Astrocyte (in vitro differentiated cells and primary cell): ENCODE measurements around the gene TEKT3. TPM values are rescaled to one million over a fixed set of nuclear protein-coding genes. Genes with fewer than 3 reads are reported as not detected.
A peak's percentile ranks its signal among the peaks of the same experiment; 100 is the strongest.

Experiments
- DNase-seq: peaks from one replicate; pipeline ENCODE4 v3.0.0-alpha.2; 2010; ENCODE audit warnings: low read depth
- FAIRE-seq: peaks from 2 replicates; lab custom pipeline; 2011; peaks lifted over from hg19 to GRCh38; lab: Jason Lieb, UNC
- H2AFZ ChIP-seq: 2 replicates; pipeline ENCODE4 v1.6.0; 2012; ENCODE audit warnings: low read depth, low read length, inconsistent platforms
- H3K27ac ChIP-seq: 2 replicates; pipeline ENCODE4 v1.5.1; 2011; ENCODE audit warnings: low read depth, low read length, inconsistent platforms
- H3K27me3 ChIP-seq: 2 replicates; pipeline ENCODE4 v1.6.0; 2011; ENCODE audit warnings: low read length, inconsistent platforms; ENCODE audit not compliant: insufficient read depth
- H3K36me3 ChIP-seq: 2 replicates; pipeline ENCODE4 v1.5.1; 2011; ENCODE audit warnings: low read length, inconsistent platforms; ENCODE audit not compliant: insufficient read depth
- H3K4me1 ChIP-seq: 2 replicates; pipeline ENCODE4 v1.5.1; 2011; ENCODE audit warnings: low read length, inconsistent platforms; ENCODE audit not compliant: insufficient read depth
- H3K4me2 ChIP-seq: 2 replicates; pipeline ENCODE4 v1.6.0; 2012; ENCODE audit warnings: low read length, inconsistent platforms
- H3K4me3 ChIP-seq: 2 replicates; pipeline ENCODE4 v1.5.1; 2011; ENCODE audit warnings: low read depth, mild to moderate bottlenecking, low read length, inconsistent platforms; ENCODE audit not compliant: insufficient read depth
- H3K79me2 ChIP-seq: 2 replicates; pipeline ENCODE4 v1.6.0; 2012; ENCODE audit warnings: mild to moderate bottlenecking, low read length, inconsistent platforms; ENCODE audit not compliant: insufficient read depth
- H3K9ac ChIP-seq: 2 replicates; pipeline ENCODE4 v1.6.0; 2012; ENCODE audit warnings: mild to moderate bottlenecking, low read length, inconsistent platforms
- H3K9me3 ChIP-seq: 2 replicates; pipeline ENCODE4 v1.5.1; 2012; ENCODE audit warnings: low read depth, mild to moderate bottlenecking, low read length, inconsistent platforms; ENCODE audit not compliant: insufficient read depth
- H4K20me1 ChIP-seq: 2 replicates; pipeline ENCODE4 v1.6.0; 2012; ENCODE audit warnings: low read length, inconsistent platforms; ENCODE audit not compliant: insufficient read depth
- H3K27ac Mint-ChIP-seq: one replicate; pipeline ENCODE4 v1.8.0; 2021; ENCODE audit warnings: mild to moderate bottlenecking, mixed read lengths; ENCODE audit not compliant: unreplicated experiment
- H3K27me3 Mint-ChIP-seq: one replicate; pipeline ENCODE4 v1.8.0; 2021; ENCODE audit warnings: low read depth, mixed read lengths; ENCODE audit not compliant: unreplicated experiment
- H3K36me3 Mint-ChIP-seq: one replicate; pipeline ENCODE4 v1.8.0; 2021; ENCODE audit warnings: low read depth, mixed read lengths; ENCODE audit not compliant: unreplicated experiment
- H3K4me1 Mint-ChIP-seq: one replicate; pipeline ENCODE4 v1.8.0; 2021; ENCODE audit warnings: low read depth, mixed read lengths; ENCODE audit not compliant: unreplicated experiment
- H3K4me3 Mint-ChIP-seq: one replicate; pipeline ENCODE4 v1.8.0; 2021; ENCODE audit warnings: mild to moderate bottlenecking, moderate library complexity, mixed read lengths; ENCODE audit not compliant: unreplicated experiment
- H3K9me3 Mint-ChIP-seq: one replicate; pipeline ENCODE4 v1.8.0; 2021; ENCODE audit warnings: mild to moderate bottlenecking, mixed read lengths; ENCODE audit not compliant: unreplicated experiment
- EZH2 ChIP-seq: IDR thresholded peaks from 2 replicates; pipeline ENCODE4 v1.6.1; 2012; ENCODE audit warnings: mild to moderate bottlenecking, low read length, inconsistent platforms; ENCODE audit not compliant: insufficient read depth
- total RNA-seq: library from RNA; stranded (reverse); gene quantifications from 2 replicates; pipeline ENCODE4 v1.2.1, GENCODE V29; 2021
- TF ChIP-seq, protein P1 (sequence below): IDR thresholded peaks from 2 replicates; pipeline ENCODE4 v1.5.1; 2011; ENCODE audit warnings: low read depth, mild to moderate bottlenecking, inconsistent platforms, low read length, moderate library complexity; ENCODE audit not compliant: insufficient read depth

Gene TEKT3
- total RNA-seq, 1 donor from 2014 or later, result not detected

GRCh38 chr17:15263680-15264079, 77.7 kb downstream of the TEKT3 start:
- H3K79me2 ChIP-seq, result peaks cover 8% of the 10 kb centered on the region
- no peak for DNase-seq
- peaks cover 11% of the 10 kb centered on the region for H3K4me1 Mint-ChIP-seq
- H3K27ac ChIP-seq, result no peak overlapping the region
- H3K36me3 Mint-ChIP-seq, result peaks cover under 1% of the 10 kb centered on the region
- no peak overlapping the region for H3K9ac ChIP-seq
- H3K4me2 ChIP-seq, result peak overlapping the region; percentile 97
- peaks cover 6% of the 10 kb centered on the region for H4K20me1 ChIP-seq
- no peak overlapping the region for H2AFZ ChIP-seq
- no peak for FAIRE-seq
- H3K4me1 ChIP-seq, result peaks cover 22% of the 10 kb centered on the region
- H3K4me3 Mint-ChIP-seq, result no peak overlapping the region
- no peaks in the 10 kb centered on the region for H3K9me3 Mint-ChIP-seq
- H3K27ac Mint-ChIP-seq, result no peak overlapping the region
- H3K27me3 Mint-ChIP-seq, result peaks cover 21% of the 10 kb centered on the region
- H3K9me3 ChIP-seq, result no peaks in the 10 kb centered on the region
- TF ChIP-seq EZH2, result no peak
- TF ChIP-seq, protein P1, sequence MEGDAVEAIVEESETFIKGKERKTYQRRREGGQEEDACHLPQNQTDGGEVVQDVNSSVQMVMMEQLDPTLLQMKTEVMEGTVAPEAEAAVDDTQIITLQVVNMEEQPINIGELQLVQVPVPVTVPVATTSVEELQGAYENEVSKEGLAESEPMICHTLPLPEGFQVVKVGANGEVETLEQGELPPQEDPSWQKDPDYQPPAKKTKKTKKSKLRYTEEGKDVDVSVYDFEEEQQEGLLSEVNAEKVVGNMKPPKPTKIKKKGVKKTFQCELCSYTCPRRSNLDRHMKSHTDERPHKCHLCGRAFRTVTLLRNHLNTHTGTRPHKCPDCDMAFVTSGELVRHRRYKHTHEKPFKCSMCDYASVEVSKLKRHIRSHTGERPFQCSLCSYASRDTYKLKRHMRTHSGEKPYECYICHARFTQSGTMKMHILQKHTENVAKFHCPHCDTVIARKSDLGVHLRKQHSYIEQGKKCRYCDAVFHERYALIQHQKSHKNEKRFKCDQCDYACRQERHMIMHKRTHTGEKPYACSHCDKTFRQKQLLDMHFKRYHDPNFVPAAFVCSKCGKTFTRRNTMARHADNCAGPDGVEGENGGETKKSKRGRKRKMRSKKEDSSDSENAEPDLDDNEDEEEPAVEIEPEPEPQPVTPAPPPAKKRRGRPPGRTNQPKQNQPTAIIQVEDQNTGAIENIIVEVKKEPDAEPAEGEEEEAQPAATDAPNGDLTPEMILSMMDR, result no peak
- H3K36me3 ChIP-seq, result no peaks in the 10 kb centered on the region
- peaks cover 28% of the 10 kb centered on the region for H3K27me3 ChIP-seq
- peak overlapping the region; percentile 77 for H3K4me3 ChIP-seq

GRCh38 chr17:15263206-15263579, 78.2 kb downstream of the TEKT3 start:
- Mint-ChIP-seq H3K9me3 (no peaks in the 10 kb centered on the region), H3K27ac (peak overlapping the region; percentile 77), H3K27me3 (peaks cover 21% of the 10 kb centered on the region), H3K36me3 (peaks cover 5% of the 10 kb centered on the region), H3K4me3 (peak overlapping the region; percentile 95), H3K4me1 (peaks cover 9% of the 10 kb centered on the region)
- no peak for TF ChIP-seq EZH2
- TF ChIP-seq, protein P1, result no peak
- Histone ChIP-seq H3K79me2 (peaks cover 13% of the 10 kb centered on the region), H3K4me1 (peaks cover 22% of the 10 kb centered on the region), H3K27me3 (peaks cover 28% of the 10 kb centered on the region), H3K9ac (peak overlapping the region; percentile 85), H3K36me3 (no peaks in the 10 kb centered on the region), H2AFZ (peak overlapping the region; percentile 90), H3K27ac (peak overlapping the region; percentile 56), H4K20me1 (peaks cover 7% of the 10 kb centered on the region), H3K4me3 (peak overlapping the region; percentile 77), H3K4me2 (peak overlapping the region; percentile 97), H3K9me3 (no peaks in the 10 kb centered on the region)
- DNase-seq, result peak; percentile 86
- FAIRE-seq, result no peak
